RWPE2 (cell line): Measurements from ENCODE around the gene PLA2G2D.

Source experiments
- ATAC-seq: fragments of 200-7000 bp; cut with Tn5 transposase; 3 replicates; pipeline ENCODE4 v1.9.1; 2021; ENCODE audit warnings: low read depth
- DNase-seq: peaks from one replicate; pipeline ENCODE4 v3.0.0-alpha.2; 2020; ENCODE audit warnings: low spot score
- H3K27ac ChIP-seq: fragments of 450-650 bp; 2 replicates; pipeline ENCODE4 v1.5.1; 2017; ENCODE audit warnings: mild to moderate bottlenecking; ENCODE audit not compliant: poor library complexity, severe bottlenecking
- H3K27me3 ChIP-seq: fragments of 250-450 bp; sonication (Bioruptor Pico); 2 replicates; pipeline ENCODE4 v1.5.1; 2021; ENCODE audit warnings: mild to moderate bottlenecking, moderate library complexity; ENCODE audit not compliant: insufficient read depth, poor library complexity, severe bottlenecking
- H3K36me3 ChIP-seq: fragments of 250-450 bp; sonication (Bioruptor Pico); 2 replicates; pipeline ENCODE4 v1.5.1; 2020; ENCODE audit warnings: low read depth, mild to moderate bottlenecking, moderate library complexity
- H3K4me1 ChIP-seq: fragments of 250-450 bp; sonication (Bioruptor Pico); 2 replicates; pipeline ENCODE4 v1.5.1; 2021; ENCODE audit warnings: mild to moderate bottlenecking, moderate library complexity; ENCODE audit not compliant: insufficient read depth, poor library complexity, severe bottlenecking
- H3K4me3 ChIP-seq: fragments of 250-450 bp; sonication (Bioruptor Pico); 2 replicates; pipeline ENCODE4 v1.5.1; 2021; ENCODE audit warnings: mild to moderate bottlenecking, moderate library complexity; ENCODE audit not compliant: severe bottlenecking
- H3K9me3 ChIP-seq: fragments of 250-450 bp; sonication (Bioruptor Pico); 2 replicates; pipeline ENCODE4 v1.5.1; 2021; ENCODE audit warnings: mild to moderate bottlenecking, moderate library complexity; ENCODE audit not compliant: severe bottlenecking
- TF ChIP-seq, protein P1 (sequence below): fragments of 450-650 bp; IDR thresholded peaks from one replicate; pipeline ENCODE4 v1.5.1; 2017; ENCODE audit warnings: mild to moderate bottlenecking, moderate library complexity; ENCODE audit not compliant: poor library complexity, severe bottlenecking

PLA2G2D gene

DNA sequence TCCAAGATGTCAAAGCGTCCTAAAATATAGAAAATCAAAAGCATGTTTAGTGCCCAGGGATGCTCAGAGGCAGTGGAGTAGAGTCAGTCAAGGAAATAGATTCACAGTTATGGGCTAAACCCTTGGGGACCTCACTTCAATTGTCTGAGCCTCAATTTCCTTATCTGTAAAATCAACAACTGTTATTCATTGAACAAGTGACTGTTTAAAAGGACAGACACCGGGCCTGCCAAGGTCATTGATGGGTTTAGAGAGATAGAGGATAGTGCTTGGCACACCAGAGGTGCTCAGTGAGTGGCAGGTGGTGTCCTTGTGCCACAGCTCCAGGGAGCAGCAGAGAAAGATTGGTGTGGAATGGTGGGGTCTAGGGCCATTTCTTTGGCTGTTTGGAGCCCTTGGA is 36.6 kb downstream of the PLA2G2D start:
- H3K36me3 ChIP-seq: no peaks in the 10 kb centered on the region
- no peaks in the 10 kb centered on the region for H3K4me1 ChIP-seq
- H3K27ac ChIP-seq: no peak overlapping the region
- H3K27me3 ChIP-seq: no peaks in the 10 kb centered on the region
- no peak overlapping the region for H3K4me3 ChIP-seq
- no peak for ATAC-seq
- H3K9me3 ChIP-seq: no peaks in the 10 kb centered on the region
- TF ChIP-seq, protein P1, sequence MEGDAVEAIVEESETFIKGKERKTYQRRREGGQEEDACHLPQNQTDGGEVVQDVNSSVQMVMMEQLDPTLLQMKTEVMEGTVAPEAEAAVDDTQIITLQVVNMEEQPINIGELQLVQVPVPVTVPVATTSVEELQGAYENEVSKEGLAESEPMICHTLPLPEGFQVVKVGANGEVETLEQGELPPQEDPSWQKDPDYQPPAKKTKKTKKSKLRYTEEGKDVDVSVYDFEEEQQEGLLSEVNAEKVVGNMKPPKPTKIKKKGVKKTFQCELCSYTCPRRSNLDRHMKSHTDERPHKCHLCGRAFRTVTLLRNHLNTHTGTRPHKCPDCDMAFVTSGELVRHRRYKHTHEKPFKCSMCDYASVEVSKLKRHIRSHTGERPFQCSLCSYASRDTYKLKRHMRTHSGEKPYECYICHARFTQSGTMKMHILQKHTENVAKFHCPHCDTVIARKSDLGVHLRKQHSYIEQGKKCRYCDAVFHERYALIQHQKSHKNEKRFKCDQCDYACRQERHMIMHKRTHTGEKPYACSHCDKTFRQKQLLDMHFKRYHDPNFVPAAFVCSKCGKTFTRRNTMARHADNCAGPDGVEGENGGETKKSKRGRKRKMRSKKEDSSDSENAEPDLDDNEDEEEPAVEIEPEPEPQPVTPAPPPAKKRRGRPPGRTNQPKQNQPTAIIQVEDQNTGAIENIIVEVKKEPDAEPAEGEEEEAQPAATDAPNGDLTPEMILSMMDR: no peak
- DNase-seq: no peak

DNA sequence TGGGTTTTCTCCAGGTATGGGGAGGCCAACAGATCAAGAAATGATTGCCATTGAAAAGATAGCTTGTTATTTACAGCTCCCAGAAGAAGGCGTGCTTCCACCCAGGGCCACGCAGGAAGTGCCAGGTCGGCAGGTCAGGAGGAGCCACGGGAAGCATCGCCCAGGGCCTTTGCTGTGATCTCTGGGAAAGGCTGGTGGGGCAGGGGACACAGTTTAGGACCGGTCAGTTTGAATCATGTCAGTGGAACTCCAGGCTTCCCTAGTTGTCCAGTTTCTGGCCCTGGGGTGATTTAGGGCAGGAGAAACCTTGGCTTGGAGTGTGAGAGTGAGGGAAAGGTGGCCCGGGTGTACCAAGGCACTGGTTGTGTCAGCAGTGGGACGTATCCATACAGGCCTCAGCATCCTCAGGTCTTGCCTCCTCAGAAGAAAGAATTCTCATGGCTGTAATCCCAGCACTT is 38.0 kb downstream of the PLA2G2D start:
- H3K9me3 ChIP-seq: no peaks in the 10 kb centered on the region
- DNase-seq (no peak), ATAC-seq (no peak)
- no peak overlapping the region for H3K27ac ChIP-seq
- TF ChIP-seq, protein P1: no peak
- no peak overlapping the region for H3K4me3 ChIP-seq
- H3K27me3 ChIP-seq: no peaks in the 10 kb centered on the region
- H3K4me1 ChIP-seq: no peaks in the 10 kb centered on the region
- no peaks in the 10 kb centered on the region for H3K36me3 ChIP-seq

DNA sequence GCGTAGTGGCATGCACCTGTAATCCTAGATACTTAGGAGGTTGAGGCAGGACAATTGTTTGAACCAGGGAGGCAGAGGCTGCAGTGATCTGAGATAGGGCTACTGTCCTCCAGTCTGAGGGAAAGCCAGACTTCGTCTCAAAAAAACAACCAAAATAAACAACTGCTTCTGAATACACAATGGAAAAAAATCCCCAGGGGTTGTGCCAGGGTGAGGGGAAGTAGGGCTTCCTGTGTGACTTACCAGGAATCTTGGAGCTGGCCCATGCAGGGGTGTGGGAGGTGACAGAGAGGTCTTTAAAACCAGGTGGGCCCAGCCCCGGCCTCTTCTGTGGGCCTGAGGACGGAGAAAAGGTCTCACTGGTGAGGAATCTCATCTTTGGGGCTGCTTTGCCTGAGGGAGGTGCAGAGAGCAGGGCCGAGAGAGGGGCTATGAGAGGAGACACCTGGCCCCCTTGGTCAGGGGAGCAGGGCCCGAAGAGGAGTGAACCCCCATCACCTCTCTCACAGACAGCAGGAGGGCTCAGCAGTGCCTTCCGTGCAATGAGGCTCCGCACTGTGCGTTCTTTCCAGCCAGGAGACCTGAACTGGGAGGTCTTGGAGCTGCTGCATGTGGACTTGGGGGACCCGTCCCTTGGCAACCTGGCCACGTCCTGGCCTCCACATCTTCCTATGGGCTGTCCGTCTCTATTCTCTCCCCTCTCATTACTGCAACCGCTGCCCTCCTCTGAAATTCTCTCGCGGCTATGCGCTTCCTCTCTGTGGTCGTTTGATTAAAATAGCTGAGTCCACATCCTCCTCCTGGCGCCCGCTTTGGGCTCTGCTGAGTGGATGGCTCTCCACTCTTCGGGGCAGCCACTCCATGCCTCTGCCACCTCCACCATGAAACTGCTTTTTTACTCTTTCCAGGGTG is 38.6 kb downstream of the PLA2G2D start:
- H3K27me3 ChIP-seq: no peaks in the 10 kb centered on the region
- no peak for ATAC-seq
- H3K36me3 ChIP-seq: no peaks in the 10 kb centered on the region
- H3K9me3 ChIP-seq: no peaks in the 10 kb centered on the region
- TF ChIP-seq, protein P1: no peak
- DNase-seq: no peak
- H3K27ac ChIP-seq: no peak overlapping the region
- no peaks in the 10 kb centered on the region for H3K4me1 ChIP-seq
- H3K4me3 ChIP-seq: no peak overlapping the region

DNA sequence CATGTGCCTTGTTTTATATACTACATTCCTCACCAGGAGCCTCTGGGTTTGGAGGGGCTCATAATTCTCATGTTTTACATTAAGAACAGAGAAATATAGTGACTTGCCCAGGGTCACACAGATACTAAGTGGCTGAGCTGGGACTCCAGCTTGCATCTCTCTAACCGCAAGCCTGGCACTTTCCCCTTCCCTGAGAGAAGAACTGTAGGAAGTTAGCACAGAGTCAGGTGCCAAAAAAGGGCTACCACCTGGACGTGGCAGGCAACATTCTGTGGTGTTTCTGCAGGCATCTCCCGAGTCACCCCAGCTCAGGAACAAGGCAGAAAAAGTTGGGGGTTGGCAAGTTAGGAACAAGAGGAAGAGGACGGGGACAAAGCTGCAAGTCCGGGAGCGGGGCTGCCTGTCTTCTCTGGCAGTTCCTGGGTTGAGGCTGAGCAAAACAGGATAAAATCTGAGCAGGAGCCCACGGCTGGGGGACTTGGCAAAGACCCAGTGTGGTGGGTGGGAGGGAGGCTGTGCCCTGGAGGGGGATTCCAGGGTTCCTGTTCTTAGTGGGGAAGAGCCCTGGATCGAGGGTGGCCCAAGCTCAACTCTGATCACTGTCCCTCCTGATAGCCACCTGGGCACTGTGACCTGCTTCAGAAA is 39.6 kb downstream of the PLA2G2D start:
- DNase-seq (no peak), ATAC-seq (no peak)
- Histone ChIP-seq H3K36me3 (no peaks in the 10 kb centered on the region), H3K27me3 (no peaks in the 10 kb centered on the region), H3K9me3 (no peaks in the 10 kb centered on the region), H3K4me3 (no peak overlapping the region), H3K27ac (no peak overlapping the region), H3K4me1 (no peaks in the 10 kb centered on the region)
- TF ChIP-seq, protein P1: no peak
